GM12878 (cell line): Measurements from ENCODE around the gene MLLT3. TPM values are rescaled to one million over a fixed set of nuclear protein-coding genes. Genes with fewer than 3 reads are reported as not detected.
A peak's percentile ranks its signal among the peaks of the same experiment; 100 is the strongest.

Experiments
- ATAC-seq: fragments of 200-7000 bp; cut with Tn5 transposase; 3 replicates; pipeline ENCODE4 v1.9.1; 2020; ENCODE audit warnings: mild to moderate bottlenecking, moderate library complexity
- BruUV-seq: library from RNA; stranded (reverse); fragments of 400-500 nt; replicated peaks from 2 replicates; lab custom pipeline; 2021; lab: Mats Ljungman, UMichigan
- CTCF ChIA-PET: fragments of 300-600 bp; sonication (Branson Sonifier 250); formaldehyde crosslinking; extraction: SDS; loops from one replicate; lab custom pipeline; 2021; ENCODE audit warnings: inconsistent platforms; lab: Yijun Ruan, JAX
- POLR2A ChIA-PET: fragments of 350-600 bp; formaldehyde crosslinking; extraction: SDS; loops from one replicate; lab custom pipeline; 2021; ENCODE audit warnings: inconsistent platforms; lab: Charles Lee
- RAD21 ChIA-PET: fragments of 300-600 bp; sonication (Branson Sonifier 250); formaldehyde crosslinking; loops from one replicate; lab custom pipeline; 2023; ENCODE audit warnings: antibody characterized with exemption; ENCODE audit not compliant: unreplicated experiment; lab: Charles Lee
- SMC1A ChIA-PET: fragments of 300-600 bp; sonication (Branson Sonifier 250); formaldehyde crosslinking; loops from one replicate; lab custom pipeline; 2023; ENCODE audit not compliant: unreplicated experiment, uncharacterized antibody; lab: Charles Lee
- DNase-seq: peaks from one replicate; pipeline ENCODE4 v3.0.0-alpha.2; 2011; ENCODE audit warnings: low read depth, low spot score
- FAIRE-seq: peaks from 3 replicates; lab custom pipeline; 2011; peaks lifted over from hg19 to GRCh38; lab: Jason Lieb, UNC
- H2AFZ ChIP-seq: 2 replicates; pipeline ENCODE4 v1.6.0; 2011; ENCODE audit warnings: low read depth, low read length, control low read depth; ENCODE audit not compliant: control insufficient read depth
- H3K27ac ChIP-seq: 2 replicates; pipeline ENCODE4 v1.5.1; 2011; ENCODE audit warnings: control low read depth; ENCODE audit not compliant: control insufficient read depth, insufficient read depth
- H3K27me3 ChIP-seq, 2 experiments: replicated peaks in 1 of 2; 2 replicates each; pipeline versions ENCODE4 v1.6.0 to v1.6.1; 2011; ENCODE audit warnings: low read length in 1 of 2; ENCODE audit not compliant: control insufficient read depth in 2 of 2, insufficient read depth in 2 of 2
- H3K36me3 ChIP-seq, 2 experiments: 2 replicates each; pipeline ENCODE4 v1.5.1; 2011; ENCODE audit warnings: low read length in 1 of 2; ENCODE audit not compliant: control insufficient read depth in 2 of 2, insufficient read depth in 2 of 2
- H3K4me1 ChIP-seq: 2 replicates; pipeline ENCODE4 v1.6.1; 2011; ENCODE audit warnings: mild to moderate bottlenecking, low read length, moderate library complexity, mixed read lengths; ENCODE audit not compliant: control insufficient read depth, insufficient read depth
- H3K4me2 ChIP-seq: 2 replicates; pipeline ENCODE4 v1.6.0; 2011; ENCODE audit warnings: control low read depth; ENCODE audit not compliant: control insufficient read depth, insufficient read depth
- H3K4me3 ChIP-seq: fragments of 200-600 bp; sonication (generic); 2 replicates; pipeline ENCODE4 v1.5.1; 2016
- H3K79me2 ChIP-seq: 2 replicates; pipeline ENCODE4 v1.6.0; 2011; ENCODE audit warnings: low read length; ENCODE audit not compliant: control insufficient read depth, insufficient read depth
- H3K9ac ChIP-seq: 2 replicates; pipeline ENCODE4 v1.8.0; 2011; ENCODE audit warnings: low read length, control low read depth, mixed read lengths; ENCODE audit not compliant: control insufficient read depth, insufficient read depth
- H3K9me3 ChIP-seq: replicated peaks from 3 replicates; pipeline ENCODE4 v1.5.1; 2011; ENCODE audit warnings: mild to moderate bottlenecking, low read length; ENCODE audit not compliant: control insufficient read depth, insufficient read depth
- H4K20me1 ChIP-seq: 2 replicates; pipeline ENCODE4 v1.6.0; 2011; ENCODE audit not compliant: control insufficient read depth, insufficient read depth
- BACH1 ChIP-seq: fragments of 450-650 bp; IDR thresholded peaks from 2 replicates; pipeline ENCODE4 v1.6.1; 2017; ENCODE audit warnings: mild to moderate bottlenecking, borderline replicate concordance
- DPF2 ChIP-seq: fragments of 450-650 bp; IDR thresholded peaks from 2 replicates; pipeline ENCODE4 v1.6.1; 2017; ENCODE audit warnings: mild to moderate bottlenecking
- FOXM1 ChIP-seq: IDR thresholded peaks from 2 replicates; pipeline ENCODE4 v1.6.1; 2012; ENCODE audit warnings: low read depth, mild to moderate bottlenecking, inconsistent platforms, low read length, moderate library complexity
- IKZF1 ChIP-seq: fragments of 450-650 bp; conservative IDR thresholded peaks from 2 replicates; pipeline ENCODE4 v1.6.1; 2017; ENCODE audit warnings: antibody characterized with exemption, mild to moderate bottlenecking
- JUNB ChIP-seq: IDR thresholded peaks from 2 replicates; pipeline ENCODE4 v1.6.1; 2016; ENCODE audit warnings: antibody characterized with exemption, mild to moderate bottlenecking
- NFIC ChIP-seq: IDR thresholded peaks from 2 replicates; pipeline ENCODE4 v1.6.1; 2012; ENCODE audit warnings: low read depth, mild to moderate bottlenecking, inconsistent platforms, low read length, moderate library complexity
- PML ChIP-seq: IDR thresholded peaks from 2 replicates; pipeline ENCODE4 v1.6.1; 2012; ENCODE audit warnings: low read length, inconsistent platforms
- RBBP5 ChIP-seq: fragments of 200-600 bp; sonication (generic); conservative IDR thresholded peaks from 2 replicates; pipeline ENCODE4 v1.6.1; 2016
- RUNX3 ChIP-seq: IDR thresholded peaks from 2 replicates; pipeline ENCODE4 v1.6.1; 2012; ENCODE audit warnings: low read length, inconsistent platforms
- ZBED1 ChIP-seq: IDR thresholded peaks from 2 replicates; pipeline ENCODE4 v1.6.1; 2016; ENCODE audit warnings: borderline replicate concordance
- ZNF622 ChIP-seq: fragments of 450-650 bp; IDR thresholded peaks from 2 replicates; pipeline ENCODE4 v1.6.1; 2017; ENCODE audit warnings: mild to moderate bottlenecking, inconsistent platforms
- WGBS: methylation state at CpG from one replicate; pipeline ENCODE4 v1.1.6; 2016; ENCODE audit warnings: low lambda C conversion rate; ENCODE audit not compliant: insufficient replicate concordance, insufficient coverage; ENCODE audit errors: missing lambda C conversion rate; 5-methylcytosine and 5-hydroxymethylcytosine counted together
- in situ Hi-C: fragments of 300-500 bp; cut with MboI; formaldehyde crosslinking; loops from 9 replicates; pipeline ENCODE4 v1.14.3; 2018; ENCODE audit warnings: mixed read lengths
- intact Hi-C: fragments of 100-400 bp; cut with micrococcal nuclease; formaldehyde crosslinking; loops from one replicate; pipeline ENCODE4 v1.14.2; 2022; ENCODE audit not compliant: unreplicated experiment
- polyA plus RNA-seq, 11 experiments: library from polyadenylated mRNA; depleted of rRNA in 4 of 11; unstranded in 6 of 11; stranded (reverse) in 5 of 11; fragments of >200 nt; fragmentation: Nextera tagmentation in 4 of 11; fragmentation: Illumina TruSeq in 1 of 11; extraction: Ambion mirVana in 4 of 11; extraction: Trizol in 1 of 11; gene quantifications; 1 replicate in 1 of 11; 2 replicates in 10 of 11; pipeline versions ENCODE4 v1.2.1 to v1.2.3, GENCODE V29; 2011 to 2016; ENCODE audit warnings: inconsistent platforms in 2 of 11, missing spikeins in 2 of 11, low read depth in 1 of 11
- total RNA-seq, 4 experiments: library from RNA; depleted of rRNA in 3 of 4; stranded (reverse); fragments of >200 nt in 3 of 4; fragmentation: Illumina TruSeq in 1 of 4; extraction: Trizol in 1 of 4; gene quantifications; 2 replicates each; pipeline versions ENCODE4 v1.2.1 to v1.2.3, GENCODE V29; 2013 to 2021
- TF ChIP-seq, protein P1 (sequence below): fragments of 150-350 bp; IDR thresholded peaks from 2 replicates; pipeline ENCODE4 v1.6.1; 2014; ENCODE audit warnings: mild to moderate bottlenecking, low read depth, low read length
- TF ChIP-seq, protein P2 (sequence below): IDR thresholded peaks from 2 replicates; pipeline ENCODE4 v1.6.1; 2012; ENCODE audit warnings: low read depth, low read length, improper control_type of control experiment

MLLT3 gene
- total and polyA plus RNA-seq, 10 of the 15 experiments (the other 5 are each of a cell fraction or from before 2014, with no cell fraction given) = 17.7 to 72.3 (median 35.6) TPM

DNA sequence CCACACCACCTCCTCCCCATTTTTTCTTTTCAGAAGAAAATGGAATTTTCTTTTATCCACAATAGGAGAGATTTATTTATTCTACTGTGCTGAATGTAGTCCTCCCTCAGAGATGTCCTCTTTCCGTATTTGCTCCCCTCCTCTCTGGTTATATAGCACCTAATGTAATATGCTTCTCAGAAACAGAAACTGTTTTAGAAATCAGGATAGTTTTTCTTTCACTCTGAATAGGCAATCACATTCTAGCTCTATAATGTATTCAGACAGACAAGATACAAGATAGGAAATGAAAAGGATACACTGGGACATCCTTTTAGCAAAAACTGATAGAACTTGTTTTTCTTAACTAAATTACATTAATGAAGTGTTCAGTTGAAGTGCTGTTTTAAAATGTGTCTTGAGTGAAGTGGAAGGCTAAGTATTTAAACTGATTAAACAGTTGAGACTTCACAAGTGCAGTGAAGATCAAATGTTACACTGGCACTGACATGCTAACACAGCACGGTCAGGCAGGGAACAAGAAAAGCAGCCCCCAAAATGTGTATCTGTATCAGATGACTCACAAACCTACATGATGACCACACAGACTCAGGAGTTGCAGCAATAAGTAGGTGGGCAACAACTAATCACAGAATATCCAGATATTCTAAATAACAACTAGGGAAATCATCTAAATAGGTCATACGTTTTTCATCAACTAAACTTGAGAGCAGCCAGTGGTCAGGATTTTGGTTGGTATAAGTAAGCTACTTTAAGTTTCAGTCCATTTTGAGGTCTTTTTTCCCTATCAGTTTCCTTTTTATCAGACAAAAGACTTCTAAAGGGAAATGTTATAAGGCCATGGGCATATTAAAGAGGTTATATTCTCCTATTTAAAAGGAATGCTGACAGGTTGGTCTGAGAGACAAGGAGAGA is 260.4 kb downstream of the MLLT3 start:
- FAIRE-seq (no peak), ATAC-seq (peak; percentile 74), DNase-seq (no peak)
- CTCF ChIA-PET = interaction anchor here (3.2 kb wide), 1 partner anchor 580 kb away, joined by 9 read pairs; no protein-coding TSS in a partner anchor
- in situ Hi-C loops = loop anchor here (25.0 kb wide), 1 partner anchor 750 kb away; no protein-coding TSS in a partner anchor
- Histone ChIP-seq H3K9ac (no peak overlapping the region), H3K4me2 (peak overlapping the region; percentile 56), H3K79me2 (no peaks in the 10 kb centered on the region), H3K4me1 (peaks cover 11% of the 10 kb centered on the region), H4K20me1 (no peaks in the 10 kb centered on the region), H3K36me3 (peaks cover 0 to 15% of the 10 kb centered on the region in 2 experiments), H3K27me3 (no peaks in the 10 kb centered on the region), H3K4me3 (no peak overlapping the region), H2AFZ (no peak overlapping the region), H3K27ac (peak overlapping the region; percentile 57), H3K9me3 (no peaks in the 10 kb centered on the region)
- intact Hi-C loops = no loop called here
- WGBS = 59% methylated on average over 3 of the region's 3 CpGs
- SMC1A ChIA-PET = interaction anchor here (1.0 kb wide), 1 partner anchor 261 kb away, joined by 3 read pairs; the partner anchor contains the start of gene MLLT3
- RAD21 ChIA-PET = no interaction called here
- TF ChIP-seq PML (no peak), RUNX3 (peak; percentile 14; the same call in 1 of the 2 replicates), BACH1 (no peak), ZNF622 (no peak), FOXM1 (no peak), IKZF1 (no peak), JUNB (peak; percentile 47), ZBED1 (no peak), DPF2 (no peak), RBBP5 (no peak), NFIC (peak; percentile 22)
- TF ChIP-seq, protein P1, sequence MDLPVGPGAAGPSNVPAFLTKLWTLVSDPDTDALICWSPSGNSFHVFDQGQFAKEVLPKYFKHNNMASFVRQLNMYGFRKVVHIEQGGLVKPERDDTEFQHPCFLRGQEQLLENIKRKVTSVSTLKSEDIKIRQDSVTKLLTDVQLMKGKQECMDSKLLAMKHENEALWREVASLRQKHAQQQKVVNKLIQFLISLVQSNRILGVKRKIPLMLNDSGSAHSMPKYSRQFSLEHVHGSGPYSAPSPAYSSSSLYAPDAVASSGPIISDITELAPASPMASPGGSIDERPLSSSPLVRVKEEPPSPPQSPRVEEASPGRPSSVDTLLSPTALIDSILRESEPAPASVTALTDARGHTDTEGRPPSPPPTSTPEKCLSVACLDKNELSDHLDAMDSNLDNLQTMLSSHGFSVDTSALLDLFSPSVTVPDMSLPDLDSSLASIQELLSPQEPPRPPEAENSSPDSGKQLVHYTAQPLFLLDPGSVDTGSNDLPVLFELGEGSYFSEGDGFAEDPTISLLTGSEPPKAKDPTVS = no peak
- TF ChIP-seq, protein P2, sequence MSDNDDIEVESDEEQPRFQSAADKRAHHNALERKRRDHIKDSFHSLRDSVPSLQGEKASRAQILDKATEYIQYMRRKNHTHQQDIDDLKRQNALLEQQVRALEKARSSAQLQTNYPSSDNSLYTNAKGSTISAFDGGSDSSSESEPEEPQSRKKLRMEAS = no peak
- no TSS peak for BruUV-seq
- POLR2A ChIA-PET = interaction anchor here (0.6 kb wide), 1 partner anchor 152 kb away, joined by 3 read pairs; no protein-coding TSS in a partner anchor
